ENCODE data around the gene FCSK.

Gene FCSK

GRCh38 chr16:70457446-70458166 lies 3.2 kb downstream of the FCSK start:
- DNase-seq, result no peak

- no peak for DNase-seq
Measured at GRCh38 chr16:70460737-70461261, 6.4 kb downstream of the FCSK start.

GRCh38 chr16:70463235-70463634 lies 8.8 kb downstream of the FCSK start:
- DNase-seq, result no peak

- no peak for DNase-seq
Measured at GRCh38 chr16:70465999-70466804, 11.8 kb downstream of the FCSK start.

GRCh38 chr16:70466805-70467076 lies 12.3 kb downstream of the FCSK start:
- DNase-seq, result no peak

GRCh38 chr16:70467113-70467512 lies 12.7 kb downstream of the FCSK start:
- no peak for DNase-seq

GRCh38 chr16:70467608-70468007 lies 13.2 kb downstream of the FCSK start:
- DNase-seq, result no peak

- DNase-seq, result no peak
Measured at GRCh38 chr16:70468776-70469525, 14.6 kb downstream of the FCSK start.

- DNase-seq, result no peak
Measured at GRCh38 chr16:70470141-70470926, 15.9 kb downstream of the FCSK start.

GRCh38 chr16:70470927-70471341 lies 16.5 kb downstream of the FCSK start:
- DNase-seq, result no peak

- DNase-seq, result no peak
Measured at GRCh38 chr16:70472786-70473433, 18.5 kb downstream of the FCSK start.

- DNase-seq, result no peak
Measured at GRCh38 chr16:70473446-70474319, 19.3 kb downstream of the FCSK start.

- DNase-seq, result no peak
Measured at GRCh38 chr16:70474320-70475053, 20.1 kb downstream of the FCSK start.

GRCh38 chr16:70475054-70475871 lies 20.9 kb downstream of the FCSK start:
- DNase-seq, result no peak

GRCh38 chr16:70476272-70477020 lies 22.1 kb downstream of the FCSK start:
- peak; percentile 7 to 63 for DNase-seq

- DNase-seq, result no peak
Measured at GRCh38 chr16:70478169-70478568, 23.8 kb downstream of the FCSK start.

GRCh38 chr16:70478912-70479341 lies 24.5 kb downstream of the FCSK start:
- peak; percentile 24 to 80 for DNase-seq
